CD4-positive, alpha-beta T cell treated with Interferon alpha-2 for 1 hour (primary cell): ENCODE results near the gene HDAC8.
"Not testable (repeated sequence)": the region's sequence is repeated elsewhere in the genome, so short reads cannot be mapped to it uniquely, and the experiment has no call there.

ENCODE experiments used
- DNase-seq, 2 donors: peaks; one replicate each; pipeline ENCODE4 v3.0.0-alpha.2; 2020 to 2022

The HDAC8 gene

DNA sequence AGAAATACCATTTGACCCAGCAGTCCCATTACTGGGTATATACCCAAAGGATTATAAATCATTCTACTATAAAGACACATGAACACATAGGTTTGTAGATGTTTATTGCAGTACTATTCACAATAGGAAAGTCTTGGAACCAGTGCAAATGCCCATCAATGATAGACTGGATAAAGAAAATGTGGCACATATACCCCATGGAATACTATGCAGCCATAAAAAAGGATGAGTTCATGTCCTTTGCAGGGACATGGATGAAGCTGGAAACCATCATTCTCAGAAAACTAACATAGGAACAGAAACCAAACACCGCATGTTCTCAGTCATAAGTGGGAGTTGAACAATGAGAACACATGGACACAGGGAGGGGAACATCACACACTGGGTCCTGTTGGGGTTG is 123.6 kb downstream of the HDAC8 start:
- not testable (repeated sequence) for DNase-seq

DNA sequence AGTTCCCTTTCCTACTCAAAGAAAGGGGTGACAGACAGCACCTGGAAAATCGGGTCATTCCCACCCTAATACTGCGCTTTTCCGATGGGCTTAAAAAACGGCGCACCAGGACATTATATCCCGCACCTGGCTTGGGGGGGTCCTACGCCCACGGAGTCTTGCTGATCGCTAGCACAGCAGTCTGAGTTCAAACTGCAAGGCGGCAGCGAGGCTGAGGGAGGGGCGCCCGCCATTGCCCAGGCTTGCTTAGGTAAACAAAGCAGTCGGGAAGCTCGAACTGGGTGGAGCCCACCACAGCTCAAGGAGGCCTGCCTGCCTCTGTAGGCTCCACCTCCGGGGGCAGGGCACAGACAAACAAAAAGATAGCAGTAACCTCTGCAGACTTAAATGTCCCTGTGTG is 131.9 kb downstream of the HDAC8 start:
- not testable (repeated sequence) for DNase-seq

DNA sequence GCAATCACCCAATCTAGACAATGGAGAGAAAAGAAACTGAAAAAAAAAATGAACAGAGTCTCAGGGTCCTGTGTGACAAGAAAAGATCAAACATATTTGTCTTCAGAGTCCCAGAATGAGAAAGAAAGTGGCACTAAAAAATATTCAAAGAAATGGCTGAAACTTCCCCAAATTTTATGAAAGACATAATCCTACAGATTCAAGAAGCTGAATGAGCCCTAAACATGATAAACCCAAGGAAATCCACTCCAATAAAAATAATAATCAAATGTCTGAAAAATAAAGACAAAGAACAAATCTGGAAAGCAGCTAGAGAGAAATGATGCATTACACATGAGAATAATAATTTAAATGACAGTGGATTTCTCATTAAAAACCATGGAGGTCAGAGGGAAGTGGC is 136.6 kb downstream of the HDAC8 start:
- no peak for DNase-seq

DNA sequence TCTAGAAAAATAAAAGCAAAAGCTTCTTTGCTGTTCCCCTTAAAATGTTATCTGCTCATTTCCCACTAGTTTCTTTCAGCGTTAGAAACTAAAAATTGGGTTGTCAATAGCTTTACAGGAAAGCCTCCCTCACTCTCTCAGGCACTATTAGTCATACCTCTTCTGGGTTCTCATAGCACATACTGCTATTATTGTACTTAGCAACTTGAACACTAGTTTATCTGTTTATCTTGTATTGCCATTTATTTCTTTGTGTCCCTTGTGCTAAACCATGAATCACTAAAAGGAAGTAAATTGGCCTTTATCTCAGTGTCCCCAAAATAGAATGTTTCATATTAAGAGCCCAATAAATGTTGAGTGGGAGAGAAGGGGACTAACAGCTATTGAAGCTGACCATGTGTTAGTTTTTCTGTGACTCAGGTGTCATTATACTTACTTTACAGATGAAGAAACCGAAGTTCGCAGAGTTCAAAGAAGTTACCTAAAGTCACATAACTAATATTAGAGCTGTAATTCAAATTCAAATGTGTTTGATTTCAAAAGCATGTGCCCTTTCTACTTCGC is 142.2 kb downstream of the HDAC8 start:
- DNase-seq = no peak

DNA sequence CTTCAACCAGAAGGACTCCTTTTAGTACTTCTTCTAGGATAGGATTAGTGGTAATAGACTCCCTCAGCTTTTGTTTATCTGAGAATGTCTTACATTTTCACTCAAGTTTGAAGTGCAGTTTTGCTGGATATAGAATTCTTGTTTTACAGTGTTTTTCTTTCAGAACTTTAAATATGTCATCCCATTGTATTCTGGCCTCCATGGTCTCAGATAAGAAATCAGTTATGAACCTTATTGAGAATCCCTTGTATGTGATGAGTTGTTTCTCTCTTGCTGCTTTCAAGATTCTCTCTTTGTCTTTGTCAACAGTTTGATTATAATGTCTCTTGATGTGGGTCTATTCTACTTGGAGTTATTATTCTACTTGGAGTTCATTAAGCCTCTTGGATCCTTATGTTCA is 150.8 kb downstream of the HDAC8 start:
- no peak for DNase-seq

DNA sequence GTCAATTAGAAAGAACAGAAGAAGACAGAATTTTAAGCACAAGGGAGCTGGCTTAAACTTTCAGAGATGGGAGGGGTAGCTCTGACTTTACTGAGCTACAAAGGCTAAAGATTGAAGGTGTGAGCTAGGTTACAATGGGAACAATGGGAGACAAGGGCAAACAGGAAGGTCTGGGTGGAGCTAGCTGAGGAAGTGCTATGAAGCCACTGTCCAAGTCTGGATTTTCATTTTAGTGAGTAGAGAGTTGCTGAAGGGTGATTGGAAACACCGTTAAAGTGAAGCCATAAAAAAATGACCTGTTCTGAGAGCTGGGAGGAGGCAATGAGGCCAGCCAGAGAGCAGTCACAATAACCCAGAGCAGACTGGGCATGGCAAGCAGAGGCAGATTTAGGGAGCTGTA is 162.7 kb downstream of the HDAC8 start:
- no peak for DNase-seq

DNA sequence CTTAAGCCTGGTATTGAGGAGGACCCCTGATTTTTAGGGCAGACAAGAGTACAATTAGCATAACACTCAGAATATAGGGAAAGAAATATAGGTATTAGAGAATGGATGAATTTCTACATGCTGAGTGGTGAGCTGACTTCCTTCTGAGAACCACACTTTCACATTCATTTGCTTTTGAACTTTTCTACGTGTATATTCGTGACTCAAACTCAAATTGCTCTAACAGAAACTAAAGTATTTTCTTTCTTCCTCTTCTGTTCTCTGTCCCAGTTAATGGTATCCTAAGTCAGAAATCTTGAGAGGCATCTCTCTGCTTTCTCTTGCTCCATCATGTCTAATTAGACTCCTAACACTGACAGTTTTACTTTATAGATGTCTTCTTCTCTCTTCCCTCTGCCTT is 163.8 kb downstream of the HDAC8 start:
- DNase-seq = no peak

DNA sequence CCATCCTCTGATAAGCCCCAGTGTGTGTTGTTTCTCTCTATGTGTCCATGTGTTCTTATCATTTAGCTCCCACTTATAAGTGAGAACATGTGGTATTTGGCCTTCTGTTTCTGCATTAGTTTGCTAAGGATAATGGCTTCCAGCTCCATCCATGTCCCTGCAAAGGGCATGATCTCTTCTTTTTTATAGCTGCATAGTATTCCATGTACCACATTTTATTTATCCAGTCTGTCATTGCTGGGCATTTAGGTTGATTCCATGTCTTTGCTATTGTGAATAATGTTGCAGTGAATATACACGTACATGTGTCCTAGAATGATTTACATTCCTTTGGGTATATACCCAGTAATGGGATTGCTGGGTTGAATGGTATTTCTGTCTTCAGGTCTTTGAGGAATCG is 167.5 kb downstream of the HDAC8 start:
- not testable (repeated sequence) for DNase-seq

DNA sequence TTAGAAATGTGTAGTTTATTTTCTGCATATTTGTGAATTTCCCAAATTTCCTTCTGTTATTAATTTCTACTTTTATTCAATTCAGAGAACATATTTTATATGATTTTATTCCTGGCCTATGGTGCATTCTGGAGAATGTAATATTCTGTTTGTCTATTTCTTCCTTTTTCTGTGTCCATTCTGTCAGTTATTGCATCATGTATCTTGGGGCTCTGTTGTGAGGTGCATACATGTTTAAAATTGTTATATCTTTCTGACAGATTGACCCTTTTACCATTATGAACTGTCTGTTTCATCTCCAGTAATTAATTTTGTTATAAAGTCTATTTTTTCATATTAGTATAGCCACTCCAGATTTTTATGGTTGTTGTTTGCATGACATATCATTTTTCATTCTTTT is 170.0 kb downstream of the HDAC8 start:
- no peak for DNase-seq

DNA sequence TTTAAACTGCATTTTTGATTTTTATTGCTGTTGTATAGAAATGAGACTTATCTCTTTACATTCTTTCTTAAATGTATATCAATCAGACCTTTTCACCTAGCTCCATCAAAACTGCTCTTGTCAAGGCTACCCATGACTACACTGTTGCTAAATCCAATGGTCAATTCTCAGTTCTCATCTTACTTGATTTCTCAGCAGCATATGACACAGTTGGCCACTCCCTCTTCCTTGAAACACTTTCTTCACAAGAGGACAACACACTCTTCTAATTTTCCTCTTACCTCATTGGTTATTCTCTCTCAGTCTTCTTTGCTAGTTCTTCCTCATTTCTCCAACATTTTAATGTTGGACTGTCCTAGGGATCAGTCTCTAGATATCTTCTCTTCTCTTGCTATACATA is 172.8 kb downstream of the HDAC8 start:
- DNase-seq = no peak

DNA sequence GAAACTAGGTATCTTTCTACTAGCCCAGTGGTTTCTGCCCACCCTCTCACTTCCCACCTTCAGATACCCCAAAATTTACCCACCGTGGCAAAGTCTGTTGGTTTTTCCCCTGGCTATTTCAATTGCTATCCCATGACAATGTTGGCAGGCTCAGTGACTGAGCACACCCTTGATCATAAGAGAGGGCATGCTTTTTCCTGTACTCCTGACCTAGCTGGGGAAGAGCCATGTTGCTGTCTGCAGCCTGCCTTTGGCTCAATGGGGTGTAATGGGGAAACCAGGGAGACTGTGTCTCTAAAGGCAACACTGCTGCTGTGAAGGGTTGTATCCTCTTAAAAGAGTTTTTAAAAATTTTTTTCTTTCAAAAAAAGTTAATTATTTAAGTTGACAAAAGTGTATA is 176.5 kb downstream of the HDAC8 start:
- DNase-seq = no peak

DNA sequence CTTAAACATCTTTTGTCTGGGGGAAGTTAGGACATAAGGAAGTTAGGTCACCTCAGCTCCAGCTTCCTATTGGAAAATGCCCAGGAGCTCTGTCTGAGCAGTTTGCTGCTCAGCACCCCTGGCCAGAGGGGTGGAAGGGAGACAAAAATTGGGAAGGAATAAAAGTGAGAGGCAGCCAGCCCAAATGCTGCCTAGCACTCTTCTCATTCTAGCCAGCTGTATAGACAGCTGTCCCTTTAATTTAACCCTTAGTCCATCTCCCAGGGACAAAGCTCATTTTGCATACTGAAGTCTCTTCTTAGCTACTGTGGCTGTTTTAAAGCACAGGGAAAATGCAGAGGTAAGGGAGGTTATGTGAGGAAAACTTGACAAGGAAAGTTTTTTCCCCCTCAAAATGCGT is 177.4 kb downstream of the HDAC8 start:
- no peak for DNase-seq

DNA sequence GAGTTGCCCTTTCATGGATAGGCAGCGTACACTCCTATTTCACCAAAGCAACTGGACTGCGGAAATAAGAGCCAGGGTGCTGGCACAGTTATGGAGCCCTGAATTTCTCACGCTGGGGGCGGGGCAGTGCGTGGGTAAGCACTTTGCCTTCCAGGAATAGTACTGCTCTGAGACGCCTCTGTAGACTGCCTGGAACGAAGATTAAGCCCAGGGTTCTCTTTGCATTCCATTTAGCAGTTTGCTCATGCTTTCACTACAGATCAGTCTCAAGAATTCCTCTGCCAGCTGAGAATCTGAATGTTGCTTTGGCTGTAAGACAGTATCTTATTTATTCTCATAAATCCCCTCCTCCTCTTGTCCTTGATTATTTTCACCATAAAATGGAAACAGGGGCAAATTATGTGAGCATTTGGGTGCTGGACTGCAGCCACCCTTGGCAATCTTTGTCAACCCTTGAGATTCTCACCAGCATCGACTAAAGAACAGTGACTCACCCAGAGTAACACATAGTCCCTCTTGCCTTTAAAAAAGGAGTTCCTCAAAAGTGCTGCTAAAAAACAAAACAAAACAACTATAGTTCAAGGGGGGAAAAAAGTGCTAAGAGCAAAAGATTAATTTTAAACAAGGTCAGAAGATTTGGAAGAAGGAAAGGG is 178.0 kb downstream of the HDAC8 start:
- DNase-seq = no peak

DNA sequence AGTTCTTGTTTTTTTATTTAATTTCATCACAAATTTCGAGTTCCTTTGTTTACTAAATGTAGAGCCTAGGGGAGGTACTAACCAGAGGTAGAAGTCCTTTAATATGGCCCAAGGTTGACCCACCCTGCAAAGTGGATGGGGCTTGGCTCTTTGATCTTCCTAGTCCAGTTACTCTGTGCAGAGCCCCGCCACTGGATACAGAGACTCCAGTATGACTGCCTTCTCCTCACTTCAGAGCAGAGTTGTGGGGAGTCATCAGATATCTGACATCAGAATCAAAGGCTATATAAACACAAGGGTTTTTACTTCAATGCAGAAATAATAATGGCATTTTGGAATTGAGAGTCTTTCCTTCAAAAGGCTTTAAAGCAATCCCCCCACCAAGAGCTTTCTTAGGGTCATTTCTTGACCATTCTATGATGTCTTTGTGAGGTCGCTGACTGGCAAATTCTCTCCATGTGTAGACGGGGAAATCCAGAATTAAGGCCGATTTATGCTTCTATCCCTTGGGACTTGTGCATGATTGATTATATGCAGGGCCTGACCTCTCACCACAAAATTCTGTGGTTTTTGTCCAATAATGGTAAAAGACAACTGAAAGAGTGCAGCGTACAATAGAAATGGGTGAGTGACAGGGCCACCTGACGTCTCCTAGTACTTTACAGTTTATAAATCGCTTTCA is 178.7 kb downstream of the HDAC8 start:
- DNase-seq = no peak

DNA sequence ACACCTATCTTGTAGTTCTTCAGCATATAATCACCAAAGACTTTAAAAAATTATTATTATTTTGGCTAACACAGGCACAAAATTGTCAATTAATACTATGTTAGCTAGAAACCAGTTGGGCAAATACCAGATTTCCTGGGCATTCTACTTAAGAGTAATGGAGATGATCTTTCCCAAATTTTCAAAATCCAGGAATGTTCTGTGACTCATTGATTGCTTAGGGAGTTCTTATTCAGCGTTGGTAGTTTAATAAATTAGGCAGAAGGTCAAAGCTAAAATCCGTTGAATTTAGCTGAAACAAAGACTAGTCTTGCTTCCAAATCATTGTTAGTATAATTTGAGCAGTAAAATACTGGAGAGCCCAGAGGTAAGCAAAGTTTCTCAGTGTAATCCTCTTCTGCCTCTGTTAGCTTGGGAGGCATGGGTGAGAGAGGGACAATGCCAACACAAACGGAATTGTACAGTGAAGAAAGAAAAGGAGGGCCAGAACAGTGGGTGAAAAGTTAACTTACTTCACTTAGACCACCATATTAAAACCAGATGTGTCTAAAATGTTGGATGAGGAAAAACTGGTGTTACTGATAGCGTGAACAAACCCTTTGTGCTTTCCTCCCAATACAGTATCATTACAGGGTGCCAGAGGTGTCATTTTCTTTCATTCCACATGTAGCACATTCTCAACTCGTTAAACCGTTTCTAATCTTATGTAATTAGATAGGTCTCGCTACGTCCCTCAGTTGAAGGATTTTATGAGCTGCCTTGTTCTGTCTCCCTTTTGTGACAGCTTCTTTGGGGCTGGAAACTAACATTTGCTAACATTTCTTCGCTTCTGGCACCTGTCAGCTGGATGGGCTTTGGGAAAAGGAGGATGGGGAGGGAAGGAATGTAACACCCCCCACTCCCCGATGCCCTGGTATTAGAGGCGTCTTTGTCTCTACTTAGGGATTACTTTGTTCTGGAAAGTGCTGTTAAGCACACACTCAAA is 179.5 kb downstream of the HDAC8 start:
- DNase-seq = no peak

DNA sequence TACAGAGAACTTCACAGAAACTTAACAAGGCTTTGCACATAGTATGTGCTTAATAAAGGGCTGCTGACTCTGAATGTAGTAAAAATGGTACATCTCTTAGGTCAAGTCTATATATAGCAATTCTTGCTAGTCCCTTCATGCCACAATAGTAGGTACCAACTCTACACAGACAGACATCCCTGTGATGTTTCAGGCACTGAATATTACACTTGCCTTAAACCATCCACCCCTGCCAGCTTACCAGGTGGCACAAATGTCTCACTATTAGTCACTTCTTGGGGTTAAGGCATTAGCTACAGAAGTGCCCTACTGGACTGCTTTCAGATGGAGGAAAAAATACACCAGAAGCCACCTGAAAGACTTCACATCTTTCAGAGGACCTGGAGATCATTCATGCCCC is 180.6 kb downstream of the HDAC8 start:
- DNase-seq = no peak

DNA sequence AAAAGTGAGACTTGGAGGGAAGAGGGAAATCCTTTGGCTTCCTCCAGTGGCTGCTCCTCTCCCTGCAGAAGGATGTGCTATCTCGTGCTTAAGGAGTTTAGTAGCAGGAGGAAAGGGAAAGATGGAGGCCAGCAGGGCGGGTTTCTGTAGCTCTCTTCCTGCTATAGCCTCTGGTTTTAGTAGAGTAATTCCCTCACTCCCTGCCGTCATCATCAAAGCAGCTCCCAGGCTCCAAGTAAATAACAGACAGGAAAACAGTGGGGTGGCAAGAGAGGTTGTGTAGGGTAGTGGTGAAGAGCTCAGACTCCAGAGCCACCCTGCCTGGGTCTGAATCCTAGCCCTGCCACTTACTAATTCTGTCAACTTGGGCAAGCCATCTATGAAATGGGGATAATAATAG is 185.4 kb downstream of the HDAC8 start:
- DNase-seq = no peak

DNA sequence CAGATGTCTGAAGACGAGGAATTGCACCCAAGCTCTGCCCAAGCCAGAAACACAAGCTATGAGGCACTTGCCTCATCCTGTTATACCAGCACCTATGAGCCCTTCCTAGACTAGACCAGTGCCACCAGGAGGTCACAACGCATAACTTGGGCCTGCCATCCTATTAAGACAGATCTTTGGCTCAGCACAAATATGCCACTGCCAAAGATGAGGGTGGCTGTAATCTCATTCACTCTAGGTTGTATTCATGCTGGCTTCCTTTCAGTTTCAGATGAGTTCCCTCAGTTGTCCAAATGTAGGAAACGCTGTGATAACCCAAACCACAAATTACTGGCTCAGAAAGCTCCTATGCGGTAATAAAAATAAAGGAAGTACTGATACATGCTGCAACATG is 190.4 kb downstream of the HDAC8 start:
- no peak for DNase-seq

DNA sequence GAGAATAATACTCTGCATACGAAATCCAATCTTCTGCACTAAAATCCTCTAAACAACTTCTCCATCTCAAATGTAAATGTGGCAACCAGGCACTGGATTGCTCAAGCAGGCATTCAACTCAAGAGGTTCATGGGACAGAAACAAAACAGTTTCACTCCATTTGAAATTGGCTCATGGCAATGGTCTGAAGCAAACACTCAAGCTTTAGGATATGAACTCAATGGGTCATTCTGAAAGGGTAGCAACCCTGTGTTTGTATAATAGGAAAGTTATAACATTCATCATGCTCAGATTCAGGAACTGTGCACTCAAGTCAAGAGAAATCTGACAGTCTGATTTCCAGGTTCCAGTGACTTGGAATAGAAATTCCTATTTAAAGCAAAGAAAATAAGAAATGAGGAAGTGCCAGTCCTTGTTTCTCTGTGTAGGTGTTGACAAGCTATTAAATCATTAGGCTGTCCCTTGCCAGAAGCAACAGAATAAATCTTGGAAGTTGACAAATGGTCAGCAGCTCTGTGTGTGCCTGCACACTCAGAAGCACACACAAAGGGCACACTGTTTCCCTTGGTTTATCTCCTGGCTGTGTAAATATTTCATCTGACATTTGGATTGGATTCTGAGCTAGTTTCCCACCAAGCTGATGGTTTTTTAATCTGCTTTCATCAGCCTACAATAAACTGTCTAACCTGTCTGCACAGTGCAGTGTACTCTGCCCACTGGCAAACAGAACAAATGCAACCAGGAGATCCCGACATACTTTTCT is 191.0 kb downstream of the HDAC8 start:
- no peak for DNase-seq

DNA sequence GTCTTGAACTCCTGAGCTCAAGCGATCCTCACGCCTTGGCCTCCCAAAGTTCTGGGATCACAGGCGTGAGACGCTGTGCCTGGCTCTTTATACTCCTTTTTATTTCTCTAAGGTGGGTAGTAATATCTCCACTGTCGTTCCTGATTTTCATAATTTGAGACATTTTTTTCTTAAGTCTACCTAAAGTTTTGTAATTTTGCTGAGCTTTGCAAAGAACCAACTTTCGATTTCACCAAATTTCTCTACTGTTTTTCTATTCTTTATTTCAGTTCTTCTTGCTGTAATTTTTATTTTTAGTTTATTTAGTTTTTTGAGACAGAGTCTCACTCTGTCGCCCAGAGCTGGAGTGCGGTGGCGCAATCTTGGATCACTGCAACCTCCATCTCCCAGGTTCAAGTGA is 196.5 kb downstream of the HDAC8 start:
- no peak for DNase-seq

DNA sequence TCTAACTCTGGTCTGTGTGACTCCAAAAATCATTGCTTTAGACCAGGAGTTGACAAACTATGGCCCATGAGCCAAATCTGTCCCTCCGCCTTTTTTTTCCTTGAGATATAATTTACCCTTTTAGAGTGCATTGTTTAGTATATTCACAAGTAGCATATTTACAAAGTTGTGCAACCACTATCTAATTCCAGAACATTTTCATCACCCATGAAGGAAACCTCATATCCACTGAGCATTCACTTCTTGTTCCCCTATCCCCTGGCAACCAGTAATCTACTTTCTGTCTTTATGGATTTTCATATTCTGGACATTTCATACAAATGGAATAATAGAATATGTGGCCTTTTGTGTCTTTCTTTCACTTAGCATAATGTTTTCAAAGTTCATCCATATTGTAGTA is 199.5 kb downstream of the HDAC8 start:
- no peak for DNase-seq

DNA sequence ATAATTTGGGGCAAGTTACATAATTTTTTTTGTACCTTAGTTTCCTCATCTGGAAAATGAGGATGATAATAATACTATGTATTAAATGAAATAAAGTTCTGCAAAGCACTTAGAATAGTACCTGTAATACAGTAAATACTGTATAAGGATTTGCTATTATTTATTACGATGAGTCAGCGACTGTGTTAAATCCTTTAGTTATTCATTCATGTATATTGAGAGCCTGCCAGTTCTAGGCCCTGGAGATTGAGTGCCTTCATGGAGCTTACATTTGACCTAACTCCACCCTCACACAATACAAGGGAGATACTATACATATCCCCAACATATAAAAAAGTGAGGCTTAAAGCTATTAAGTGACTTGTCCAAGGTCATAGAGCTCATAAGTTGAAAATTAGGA is 199.9 kb downstream of the HDAC8 start:
- no peak for DNase-seq

DNA sequence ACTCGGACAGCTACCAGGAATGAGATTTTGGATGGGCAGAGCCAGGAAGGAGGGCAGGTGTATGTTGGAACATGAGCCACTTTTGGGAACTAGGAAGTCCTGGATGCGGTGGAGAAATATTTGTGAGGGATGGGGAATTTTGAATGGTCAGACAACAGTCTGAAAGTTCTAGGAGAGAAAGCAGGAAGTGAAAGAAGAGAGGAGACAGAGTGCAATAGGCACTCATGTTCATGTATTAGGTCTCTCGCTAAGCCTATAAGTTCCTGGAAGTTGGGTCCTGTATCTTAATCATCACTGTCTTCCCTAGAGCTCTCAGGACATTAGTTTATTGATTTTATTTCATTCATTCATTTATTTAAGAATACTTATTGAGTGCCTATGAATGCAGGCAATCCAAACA is 201.2 kb downstream of the HDAC8 start:
- no peak for DNase-seq
